ENCODE results near the gene HTRA1.

Gene HTRA1

DNA sequence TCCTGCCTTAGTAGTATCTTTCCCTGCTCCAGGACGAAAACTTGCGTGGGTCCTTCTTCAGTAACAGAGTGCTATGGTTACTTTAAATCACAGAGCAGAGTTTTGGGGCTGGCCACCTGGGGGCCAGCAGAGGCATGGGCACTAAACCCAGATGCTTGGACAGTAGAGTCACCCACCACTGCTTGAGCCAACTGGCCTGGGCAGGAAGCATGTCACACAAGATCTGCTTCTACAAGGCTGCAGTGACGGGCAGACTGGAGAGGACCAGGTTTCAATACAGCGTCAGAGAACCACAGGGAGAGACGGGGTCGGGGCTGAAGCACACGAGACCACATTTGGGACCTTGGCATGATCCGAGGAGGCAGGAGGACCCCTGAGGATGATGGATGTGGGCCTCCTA lies 84.9 kb downstream of the HTRA1 start:
- H3K27ac ChIP-seq, result no peak overlapping the region
- DNase-seq (ENCODE audit: low read depth, low spot score), result no peak

DNA sequence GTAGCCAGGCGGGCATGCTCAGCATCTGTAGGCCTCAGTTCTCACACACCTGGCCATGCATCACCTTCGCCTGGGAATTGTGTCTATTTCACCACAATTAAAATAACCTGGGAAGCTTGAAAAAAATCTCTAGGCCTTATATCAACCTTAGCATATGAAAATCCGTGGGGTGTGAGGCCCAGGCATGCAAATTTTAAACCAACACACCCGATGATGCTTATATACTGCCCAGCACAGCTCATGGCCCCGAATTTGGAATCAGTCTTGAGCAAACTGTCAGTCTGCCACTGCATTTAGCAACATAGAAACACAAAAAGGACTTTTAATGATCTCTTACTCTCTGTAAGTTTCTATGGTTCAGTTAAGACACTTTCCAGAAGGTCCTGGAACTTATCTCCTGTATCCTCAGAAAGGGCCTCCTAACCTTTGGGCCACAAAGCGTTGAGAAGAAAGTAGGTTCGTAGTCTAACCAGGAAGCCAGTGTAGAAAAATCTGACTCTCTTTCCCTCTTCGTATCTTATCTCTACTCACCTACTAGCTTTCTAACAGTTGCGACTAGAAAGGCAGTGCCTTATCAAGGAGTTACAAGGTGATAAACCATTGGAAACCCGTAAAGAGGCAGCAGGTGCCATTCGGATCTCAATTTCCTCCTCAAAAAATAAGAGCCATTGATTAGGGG lies 87.2 kb downstream of the HTRA1 start:
- DNase-seq (ENCODE audit: low read depth, low spot score), result no peak
- no peak overlapping the region for H3K27ac ChIP-seq

DNA sequence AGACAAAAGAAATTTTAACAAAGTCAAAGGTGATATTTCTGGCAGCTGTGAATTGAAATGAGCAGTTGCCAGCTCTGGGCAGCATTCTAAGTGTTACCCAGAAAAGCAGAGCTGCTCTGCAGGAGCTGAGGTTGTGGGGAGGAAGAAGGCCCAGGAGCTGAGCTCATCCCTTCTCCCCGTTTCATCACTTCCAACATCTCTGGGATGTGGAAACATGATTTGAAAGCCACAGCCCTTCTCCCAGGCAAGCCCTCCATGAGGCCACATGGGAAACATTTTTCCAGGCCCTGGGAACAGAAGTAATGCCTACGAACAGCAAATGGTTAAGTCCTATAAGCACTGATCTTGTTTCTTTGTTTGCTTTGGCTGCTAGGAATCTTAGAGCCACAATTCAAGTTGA lies 88.3 kb downstream of the HTRA1 start:
- no peak for DNase-seq (ENCODE audit: low read depth, low spot score)
- no peak overlapping the region for H3K27ac ChIP-seq

DNA sequence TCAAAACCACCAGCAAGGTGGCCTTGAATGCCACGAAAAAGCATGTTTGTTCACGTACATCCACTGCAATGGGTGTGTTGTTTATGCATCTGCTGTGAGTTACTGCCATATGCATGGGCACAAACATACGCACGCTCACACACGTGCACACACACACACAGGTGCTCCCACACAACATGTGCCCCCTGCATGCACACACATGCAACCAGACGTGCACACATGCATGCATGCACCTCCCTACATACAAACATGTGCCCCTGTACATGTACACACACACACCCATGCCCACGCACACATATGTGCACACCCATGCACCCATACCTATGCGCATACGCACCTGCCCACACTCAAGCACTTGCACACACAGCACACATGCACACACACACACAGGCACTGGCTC lies 89.1 kb downstream of the HTRA1 start:
- no peak for DNase-seq (ENCODE audit: low read depth, low spot score)
- no peak overlapping the region for H3K27ac ChIP-seq

DNA sequence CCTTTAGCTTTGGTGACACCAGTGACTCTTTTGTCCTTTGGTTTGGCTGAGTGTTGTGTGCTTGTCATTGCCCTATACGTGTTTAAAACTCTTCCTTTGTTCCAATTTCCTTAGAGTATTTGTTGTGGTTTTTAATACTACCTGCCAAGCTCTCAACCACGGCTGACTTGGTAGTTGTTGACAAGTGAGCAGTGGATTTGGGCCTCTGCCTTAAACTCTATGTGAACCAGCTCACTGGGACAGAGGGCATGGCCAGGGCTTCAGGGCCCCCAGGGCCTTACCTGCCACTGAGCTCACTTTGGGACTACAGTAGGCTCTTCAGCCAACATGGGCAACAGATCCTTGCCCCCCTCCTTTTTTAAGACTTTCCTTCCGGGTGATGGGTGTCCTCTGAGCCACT lies 89.6 kb downstream of the HTRA1 start:
- H3K27ac ChIP-seq, result no peak overlapping the region
- no peak for DNase-seq (ENCODE audit: low read depth, low spot score)

DNA sequence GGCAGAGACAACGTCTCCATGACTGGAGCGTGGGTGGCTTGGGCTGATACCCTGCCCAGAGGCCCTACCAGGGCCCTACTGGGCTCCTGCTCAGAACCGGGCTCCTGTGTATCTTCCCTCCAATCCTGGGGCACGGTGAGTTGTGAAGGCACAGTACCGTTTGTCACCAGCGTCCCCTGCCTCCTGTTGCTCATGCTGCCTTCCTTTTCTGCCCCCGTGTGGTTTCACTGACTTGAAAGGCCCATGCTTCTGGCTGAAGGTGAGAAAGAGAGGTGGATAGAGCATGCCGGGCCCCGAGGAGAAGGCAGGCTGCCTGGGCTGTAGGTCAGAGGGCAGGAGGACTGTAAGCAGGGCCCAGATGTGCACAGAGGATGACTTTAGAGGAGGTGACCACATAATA lies 90.1 kb downstream of the HTRA1 start:
- DNase-seq (ENCODE audit: low read depth, low spot score), result no peak

DNA sequence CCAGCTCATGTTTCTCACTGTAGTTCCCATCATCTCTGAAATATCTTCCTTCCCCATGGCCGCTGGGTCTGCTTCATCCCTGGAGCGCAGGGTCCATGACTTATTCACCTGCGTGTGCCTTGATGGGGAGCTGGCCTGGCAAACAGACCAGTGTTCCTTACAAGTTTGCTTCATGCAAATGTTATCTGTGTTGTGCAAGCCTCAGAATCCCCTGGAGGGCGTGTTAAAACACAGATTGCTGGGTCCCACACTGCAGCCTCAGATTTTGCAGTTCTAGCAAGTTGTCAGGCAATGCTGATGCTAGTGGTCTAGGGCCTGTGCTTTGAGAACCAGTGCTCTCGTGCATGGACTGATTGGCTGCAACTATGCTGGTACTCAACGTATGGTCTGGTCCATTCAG lies 92.0 kb downstream of the HTRA1 start:
- no peak overlapping the region for H3K27ac ChIP-seq
- DNase-seq (ENCODE audit: low read depth, low spot score), result no peak

More for the DNA sequence above, 90.1 kb downstream of the HTRA1 start:
- H3K27ac ChIP-seq, result no peak overlapping the region

DNA sequence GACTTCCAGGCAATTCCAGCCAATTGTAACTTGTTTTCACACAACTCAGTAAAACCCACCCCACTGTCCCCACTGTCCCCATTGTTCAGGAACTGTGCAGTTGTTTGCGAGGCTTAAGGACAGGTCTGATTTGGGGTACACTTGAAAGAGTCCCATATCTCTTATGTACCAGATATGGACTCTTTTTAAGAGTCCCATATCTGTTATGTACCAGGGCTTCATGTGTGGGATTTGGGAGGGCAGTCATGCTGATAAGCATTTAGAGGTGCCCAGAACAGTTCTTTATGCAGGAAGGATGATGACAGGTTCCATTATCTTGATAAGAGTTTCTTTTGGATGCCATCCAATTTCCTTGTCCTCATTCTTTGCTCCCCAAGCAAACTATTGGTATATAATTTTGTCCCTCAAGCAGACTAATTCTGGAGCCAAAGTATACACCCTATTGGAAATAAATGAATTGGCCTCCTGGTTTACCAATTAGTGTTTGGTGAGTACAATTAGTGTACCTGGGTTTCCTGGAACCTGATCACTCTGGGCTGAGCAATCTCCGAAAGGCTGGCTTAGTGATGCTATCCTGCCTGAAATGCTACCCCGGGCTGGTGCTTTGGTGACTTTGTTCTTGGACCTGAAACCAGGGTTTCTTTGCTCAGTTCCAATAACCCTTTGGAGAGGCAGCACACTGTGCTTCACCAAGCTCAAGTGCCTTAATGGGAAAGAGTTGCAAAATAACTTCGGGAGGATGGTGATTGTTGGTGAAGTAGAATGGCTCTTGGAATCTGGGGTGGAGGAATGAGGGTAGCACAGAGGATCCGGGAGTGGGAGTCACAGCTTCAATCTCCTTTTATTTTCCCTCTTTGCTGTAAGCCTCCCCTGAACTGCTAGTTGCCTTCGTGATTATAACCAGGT lies 93.0 kb downstream of the HTRA1 start:
- no peak overlapping the region for H3K27ac ChIP-seq

DNA sequence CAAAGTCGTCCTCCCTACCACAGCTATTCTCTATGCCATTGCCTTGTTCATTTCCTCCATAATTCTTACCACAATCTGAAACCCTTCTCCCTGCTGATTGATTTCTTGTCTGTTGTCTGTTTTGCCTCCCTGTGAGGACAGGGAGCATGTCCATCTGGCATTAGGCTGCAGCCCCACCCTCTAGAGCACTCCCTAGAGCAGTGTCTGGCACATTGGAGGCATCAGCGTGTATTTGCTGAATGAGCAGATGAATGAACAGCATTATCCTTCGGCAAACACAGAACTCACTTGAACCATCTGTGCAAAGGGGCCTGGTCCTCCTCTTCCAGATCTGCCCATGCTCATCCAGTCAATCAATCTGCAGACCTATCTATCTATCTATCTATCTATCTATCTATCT lies 94.1 kb downstream of the HTRA1 start:
- no peak for DNase-seq (ENCODE audit: low read depth, low spot score)

More for the DNA sequence above, 93.0 kb downstream of the HTRA1 start:
- DNase-seq (ENCODE audit: low read depth, low spot score), result no peak

DNA sequence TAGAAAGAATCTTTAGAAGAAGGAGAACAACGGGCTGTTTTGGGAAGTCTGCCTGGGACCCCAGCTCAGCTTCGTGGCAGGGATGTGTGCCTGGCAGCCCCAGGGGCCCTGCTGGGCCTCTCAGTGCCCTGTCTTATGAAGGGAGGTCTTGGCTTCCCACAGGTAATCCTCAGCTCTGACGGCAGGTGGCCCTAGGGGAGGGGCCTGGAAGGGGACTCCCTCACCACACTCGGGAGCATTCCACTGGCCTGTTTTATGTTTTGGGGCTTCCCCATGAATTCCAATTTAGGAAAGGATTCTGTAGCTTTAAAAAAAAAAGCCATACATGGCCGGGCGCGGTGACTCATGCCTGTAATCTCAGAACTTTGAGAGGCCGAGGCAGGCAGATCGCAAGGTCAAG lies 96.2 kb downstream of the HTRA1 start:
- no peak for DNase-seq (ENCODE audit: low read depth, low spot score)
- no peak overlapping the region for H3K27ac ChIP-seq

More for the DNA sequence above, 94.1 kb downstream of the HTRA1 start:
- no peak overlapping the region for H3K27ac ChIP-seq

DNA sequence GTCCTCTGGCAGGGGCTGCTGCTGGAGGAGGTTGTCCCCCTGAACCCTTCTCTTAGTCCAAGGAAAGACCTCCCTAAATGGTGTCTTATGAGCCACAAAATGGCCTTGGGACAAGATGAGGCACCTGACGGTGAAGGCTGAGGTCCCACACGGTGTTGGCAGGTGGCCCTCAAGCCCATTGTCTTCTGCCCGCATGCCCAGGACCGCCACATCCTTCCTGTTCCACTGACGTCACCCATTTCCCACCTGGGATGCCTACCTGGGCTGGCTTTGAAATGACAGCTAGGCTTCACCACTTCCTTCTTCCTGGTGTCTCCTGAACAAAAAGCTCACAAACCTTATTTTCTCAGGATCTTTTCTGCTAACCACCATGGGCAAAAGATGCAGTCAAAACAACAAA lies 97.1 kb downstream of the HTRA1 start:
- H3K27ac ChIP-seq, result no peak overlapping the region
- no peak for DNase-seq (ENCODE audit: low read depth, low spot score)

DNA sequence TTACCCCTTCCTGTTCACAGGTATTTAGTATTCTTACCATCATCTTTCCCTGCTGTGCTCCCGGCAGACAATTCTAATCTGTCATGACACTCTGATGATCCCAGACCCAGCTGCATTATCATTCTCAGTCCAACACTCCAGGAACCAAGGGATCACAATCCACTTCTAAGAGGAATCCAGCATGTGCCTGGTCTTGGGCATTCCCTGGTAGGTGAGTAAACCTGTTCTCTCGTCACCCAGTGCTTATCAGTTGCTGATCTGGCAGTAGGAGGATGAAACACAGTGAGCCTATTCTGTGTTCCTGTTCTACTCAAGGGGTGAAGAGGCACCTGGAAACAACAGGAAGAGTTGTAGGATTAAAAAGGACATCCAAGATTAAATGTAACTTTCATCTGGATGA lies 97.9 kb downstream of the HTRA1 start:
- DNase-seq (ENCODE audit: low read depth, low spot score), result peak; percentile 34
- H3K27ac ChIP-seq, result no peak overlapping the region

DNA sequence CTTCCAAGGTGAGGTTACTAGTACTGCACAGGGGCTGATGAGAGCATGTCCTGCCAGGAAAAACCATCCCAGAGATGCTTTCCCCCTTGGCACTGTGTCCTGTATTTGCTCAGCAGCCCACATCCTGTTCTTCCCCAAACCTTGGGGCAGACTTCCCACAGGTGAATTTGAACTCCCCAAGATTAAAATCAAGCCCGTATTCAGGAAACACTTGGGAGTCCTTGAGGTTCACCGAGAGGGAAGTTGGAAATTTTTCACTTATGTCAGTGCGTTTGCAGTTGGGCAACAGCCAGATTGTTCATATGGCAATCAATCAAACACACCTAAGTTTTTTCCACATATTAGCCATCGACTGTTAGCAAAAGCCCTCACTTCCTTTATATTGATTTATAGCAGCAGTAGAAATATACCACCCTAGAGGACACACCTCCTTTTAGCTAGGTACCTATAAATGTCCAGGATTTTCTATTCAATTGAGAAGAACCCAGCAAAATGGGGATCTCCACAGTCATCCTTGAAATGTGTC lies 99.0 kb downstream of the HTRA1 start, which contains the start of gene DMBT1:
Gene DMBT1 (plus strand): TSS at position 476 of the 526 bp plus-strand sequence. CDS start 17 bp downstream, at position 493.
- H3K27ac ChIP-seq, result no peak within 1 kb of the TSS
- no peak for DNase-seq (ENCODE audit: low read depth, low spot score)

DNA sequence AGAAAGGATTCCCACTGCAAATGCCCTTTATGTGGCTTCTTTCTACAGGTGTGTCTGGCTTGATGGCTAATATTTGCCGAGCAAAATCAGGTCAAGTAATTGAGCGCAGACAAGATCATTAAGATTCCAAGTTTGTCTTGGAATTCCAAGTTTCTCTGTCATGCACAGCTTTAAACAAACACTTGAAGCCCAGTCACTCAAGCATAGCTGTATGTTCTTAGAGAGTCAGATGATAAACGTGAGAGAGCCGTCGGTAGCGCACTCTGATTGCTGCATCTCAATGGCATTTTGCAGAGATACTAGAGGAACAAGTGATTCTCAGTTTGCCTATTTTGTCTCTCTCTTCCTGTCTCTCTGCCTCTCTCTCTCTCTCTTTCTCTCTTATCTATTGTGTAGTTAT lies 99.9 kb downstream of the HTRA1 start:
- no peak overlapping the region for H3K27ac ChIP-seq
- DNase-seq (ENCODE audit: low read depth, low spot score), result no peak

DNA sequence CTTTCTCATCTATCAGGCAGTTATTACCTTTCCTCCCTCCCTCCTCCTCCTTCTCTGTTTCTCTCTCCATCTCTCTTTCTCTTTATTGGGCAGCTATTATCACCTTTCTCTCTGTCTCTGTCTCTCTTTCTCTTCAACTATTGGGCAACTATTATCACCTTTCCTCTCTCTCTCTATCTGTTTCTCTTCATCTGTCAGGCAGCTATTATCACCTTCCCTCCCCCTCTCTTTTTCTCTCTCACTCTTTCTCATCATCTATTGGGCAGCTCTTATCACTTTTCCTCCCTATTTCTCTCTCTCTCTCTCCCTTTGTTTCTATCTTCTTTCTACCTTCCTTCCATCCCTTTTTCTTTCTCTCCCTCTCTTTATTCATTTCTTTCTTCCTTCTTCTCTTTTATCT lies 100.4 kb downstream of the HTRA1 start:
- no peak for DNase-seq (ENCODE audit: low read depth, low spot score)
- no peak overlapping the region for H3K27ac ChIP-seq

All from epithelial cell of prostate (primary cell).